HG02885 (cell line): ENCODE results near the gene PTGFR.

Experiments
- ATAC-seq: cut with Tn5 transposase; IDR thresholded peaks from one replicate; pipeline ENCODE4 v1.9.1; 2021; ENCODE audit warnings: mild to moderate bottlenecking; ENCODE audit not compliant: unreplicated experiment, poor library complexity

PTGFR gene, protein sequence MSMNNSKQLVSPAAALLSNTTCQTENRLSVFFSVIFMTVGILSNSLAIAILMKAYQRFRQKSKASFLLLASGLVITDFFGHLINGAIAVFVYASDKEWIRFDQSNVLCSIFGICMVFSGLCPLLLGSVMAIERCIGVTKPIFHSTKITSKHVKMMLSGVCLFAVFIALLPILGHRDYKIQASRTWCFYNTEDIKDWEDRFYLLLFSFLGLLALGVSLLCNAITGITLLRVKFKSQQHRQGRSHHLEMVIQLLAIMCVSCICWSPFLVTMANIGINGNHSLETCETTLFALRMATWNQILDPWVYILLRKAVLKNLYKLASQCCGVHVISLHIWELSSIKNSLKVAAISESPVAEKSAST

DNA sequence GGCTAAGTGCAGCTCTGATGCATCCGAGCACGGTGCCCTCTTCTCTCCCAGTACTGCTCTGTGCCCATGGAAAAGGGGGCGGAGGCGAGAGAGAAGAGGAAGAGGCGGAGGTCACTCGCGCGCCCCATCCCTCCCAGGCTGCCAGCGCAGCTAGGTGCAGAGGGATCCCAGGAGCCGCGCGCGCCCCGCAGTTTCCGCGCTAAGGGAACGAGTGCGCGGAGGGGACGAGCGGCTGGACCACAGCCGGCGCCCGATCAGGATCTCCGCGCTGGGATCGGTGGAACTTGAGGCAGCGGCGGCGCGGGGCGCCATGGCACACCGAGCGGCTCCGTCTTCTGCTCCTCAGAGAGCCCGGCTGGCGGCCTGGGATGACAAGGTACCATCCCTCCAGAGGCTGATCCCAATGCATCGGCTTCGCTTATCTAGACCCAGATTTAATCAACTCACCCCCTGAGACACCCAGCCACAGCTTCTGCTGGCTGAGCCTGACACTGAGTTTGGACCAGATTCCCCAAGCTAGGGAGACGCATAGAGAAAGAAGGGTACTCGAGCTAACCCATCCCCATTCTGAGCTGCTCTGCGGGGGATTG is at the start of gene PTGFR:
Gene PTGFR, plus strand, starts transcription at position 114 of the 590 bp plus-strand sequence. CDS start 1,770 bp downstream, outside the sequence.
- ATAC-seq = no peak

DNA sequence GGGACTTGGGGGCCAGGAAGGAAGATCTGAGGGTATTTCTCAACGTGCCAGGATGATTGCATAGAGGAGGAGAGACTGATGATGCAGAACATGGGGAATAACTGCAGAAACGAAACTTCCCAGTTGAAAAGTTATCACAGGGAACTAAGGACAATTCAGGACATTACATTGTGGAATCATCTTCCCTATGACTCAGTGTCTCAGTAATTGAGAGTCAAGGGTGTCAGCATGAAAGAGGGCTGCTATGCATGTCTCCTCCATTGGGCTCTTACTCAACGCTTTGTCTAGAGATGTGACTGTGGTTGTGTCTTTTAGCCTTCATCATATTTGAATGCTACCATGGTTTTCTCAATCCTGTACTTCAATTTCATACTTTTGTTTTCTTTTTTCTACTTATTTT is 48.9 kb upstream of the PTGFR start:
- ATAC-seq = no peak

DNA sequence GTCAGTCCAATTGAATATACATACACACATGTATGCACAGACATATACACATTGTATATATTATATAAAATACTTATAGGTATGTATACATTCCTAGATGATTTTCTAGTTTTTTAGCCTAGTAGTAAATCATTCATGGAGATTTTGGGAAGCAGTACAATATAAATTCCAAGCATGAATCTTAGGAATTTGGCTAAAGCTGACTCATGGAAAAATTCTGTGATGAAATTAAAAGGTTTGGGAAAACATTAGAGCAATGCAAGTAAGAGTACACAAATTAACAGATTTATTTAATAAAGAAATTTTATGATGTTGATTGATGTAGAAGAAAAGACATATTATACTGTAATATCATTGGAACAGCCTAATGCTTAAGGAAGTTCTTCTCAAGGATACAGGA is 43.7 kb upstream of the PTGFR start:
- ATAC-seq = no peak

DNA sequence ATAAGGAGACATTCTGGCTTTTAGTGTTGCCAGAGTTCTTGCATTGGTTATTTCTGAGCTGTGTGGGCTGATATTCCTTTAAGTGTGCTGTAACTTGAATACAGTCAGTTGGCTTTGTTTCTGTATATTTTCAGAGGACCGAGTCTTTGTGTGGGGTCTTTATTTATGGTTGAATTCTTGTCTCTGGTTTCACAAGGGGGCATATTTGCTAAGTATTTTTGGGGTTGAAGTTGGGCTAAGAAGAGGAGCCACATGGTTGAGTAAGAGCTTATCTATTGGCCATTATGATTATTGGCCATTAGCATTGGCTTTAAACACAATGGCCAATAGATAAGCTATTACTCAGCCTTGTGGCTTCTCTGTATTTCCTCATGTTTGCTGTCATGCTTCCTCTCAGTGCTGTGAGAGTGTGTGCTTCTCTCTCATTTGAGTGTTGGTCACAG is 26.3 kb upstream of the PTGFR start:
- ATAC-seq = no peak

DNA sequence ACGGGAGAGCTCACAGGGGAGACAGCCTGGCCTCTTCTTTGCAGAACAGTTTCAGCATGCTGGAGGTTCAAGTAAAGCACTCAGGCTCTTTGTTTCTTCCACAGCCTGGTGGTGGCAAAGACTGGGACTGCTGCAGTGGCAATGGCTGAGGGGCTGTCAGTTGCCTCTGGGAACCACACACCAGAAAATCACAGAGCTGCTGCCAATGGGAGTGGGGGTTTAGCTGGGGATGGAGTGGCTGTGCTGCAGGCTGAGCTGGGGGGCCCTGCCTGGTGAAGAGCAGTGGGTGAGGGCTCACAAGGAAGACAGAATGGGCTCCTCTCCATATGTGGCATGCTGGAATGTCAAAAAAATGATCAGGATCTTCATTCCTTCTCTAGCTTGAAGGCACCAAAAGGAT is 25.6 kb upstream of the PTGFR start:
- no peak for ATAC-seq

DNA sequence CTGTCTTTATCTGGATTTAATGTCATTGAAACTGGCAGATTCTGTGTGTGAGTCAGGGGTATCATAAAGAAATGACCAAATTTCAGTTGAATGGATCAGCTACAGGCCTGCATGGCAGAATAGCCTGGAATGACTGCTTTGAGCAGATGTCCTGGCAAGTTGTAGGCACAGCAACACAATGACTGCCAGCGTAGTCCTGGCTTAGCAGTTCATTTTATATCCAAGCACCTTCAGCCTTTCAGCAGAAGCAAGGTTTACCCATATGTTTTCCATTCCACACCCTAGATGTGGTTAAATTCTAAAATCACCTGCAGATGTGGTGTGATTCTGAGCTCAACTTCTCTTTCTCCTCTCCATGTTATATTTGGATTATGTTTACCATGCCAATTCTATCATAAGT is 22.3 kb upstream of the PTGFR start:
- ATAC-seq = no peak

DNA sequence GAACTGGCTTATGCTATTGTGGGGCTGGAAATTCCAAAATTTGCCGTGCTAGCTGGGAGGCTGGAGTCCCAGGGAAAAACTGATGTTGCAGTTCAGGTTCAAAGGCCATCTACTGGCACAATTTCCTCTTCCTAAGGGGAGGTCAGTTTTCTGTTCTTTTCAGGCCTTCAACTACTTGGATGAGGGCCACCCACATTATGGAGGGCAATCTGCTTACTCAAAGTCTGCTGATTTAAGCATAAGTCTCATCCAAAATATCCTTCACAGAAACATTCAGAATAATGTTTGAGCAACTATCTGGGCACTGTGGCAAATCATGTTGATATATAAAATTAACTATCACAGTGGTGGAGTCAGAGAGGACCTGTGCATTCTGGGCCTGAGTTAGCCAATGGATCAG is 21.2 kb upstream of the PTGFR start:
- no peak for ATAC-seq

DNA sequence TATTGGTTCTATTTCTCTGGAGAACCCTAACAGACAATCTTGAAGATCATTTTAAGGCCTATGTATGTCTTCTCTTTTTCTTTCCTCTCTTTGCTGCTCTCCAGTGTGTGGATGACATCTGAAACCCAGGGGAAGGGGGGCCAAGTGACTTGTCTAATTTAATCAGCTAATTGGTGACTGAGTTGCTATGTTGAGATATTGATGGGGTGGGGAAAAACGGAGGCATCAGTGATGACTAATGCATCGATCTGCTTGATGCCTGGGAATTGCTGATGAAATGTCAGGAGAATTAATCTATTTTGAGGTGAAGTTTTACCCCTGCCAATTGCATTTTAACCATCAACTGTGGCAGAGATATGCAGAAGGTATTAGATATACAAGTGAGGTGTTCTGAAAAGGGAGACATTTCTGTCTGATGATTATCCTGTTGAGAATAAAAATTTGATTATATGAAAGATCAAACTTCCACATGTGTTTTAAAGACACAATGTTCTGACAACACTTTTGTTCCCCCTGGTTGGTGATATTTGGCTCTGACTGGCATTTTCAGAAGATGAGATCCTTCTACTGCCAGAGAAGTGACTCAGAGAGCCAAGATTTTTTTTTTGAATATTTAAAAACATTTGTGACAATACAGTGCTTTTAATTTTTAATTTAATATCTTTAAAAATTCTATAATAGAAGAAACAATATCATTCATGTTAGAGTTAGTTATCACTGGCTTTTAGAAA is 18.7 kb upstream of the PTGFR start:
- no peak for ATAC-seq

DNA sequence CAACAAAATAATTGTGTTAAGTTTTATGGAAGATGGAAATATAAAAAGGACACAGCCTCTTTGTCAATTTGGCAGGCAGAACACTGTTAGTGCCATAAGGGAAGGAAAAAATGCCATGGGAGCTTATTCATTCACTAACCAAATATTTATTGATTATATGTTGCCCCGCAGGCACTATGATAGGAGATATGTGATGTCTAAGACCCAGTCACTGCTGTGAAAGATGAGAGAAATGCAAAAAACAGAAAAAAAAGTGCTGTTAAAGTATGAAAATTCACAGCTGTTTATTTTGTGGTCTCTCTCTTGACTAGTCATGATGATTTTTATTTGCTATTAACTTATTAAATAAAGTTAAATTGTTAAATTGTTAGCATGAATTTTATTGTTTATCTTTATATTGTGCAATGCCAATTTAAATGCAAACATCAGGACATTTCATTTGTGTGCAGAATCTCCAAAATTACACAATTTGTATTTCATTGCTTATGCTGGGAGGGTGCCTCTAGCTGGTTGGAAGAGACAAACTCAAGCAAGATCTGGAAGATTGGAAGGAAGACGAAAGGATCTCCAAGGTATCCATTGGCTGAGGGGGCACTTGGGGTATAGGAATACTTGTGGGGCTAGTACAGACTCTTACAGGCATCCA is 17.8 kb upstream of the PTGFR start:
- no peak for ATAC-seq

DNA sequence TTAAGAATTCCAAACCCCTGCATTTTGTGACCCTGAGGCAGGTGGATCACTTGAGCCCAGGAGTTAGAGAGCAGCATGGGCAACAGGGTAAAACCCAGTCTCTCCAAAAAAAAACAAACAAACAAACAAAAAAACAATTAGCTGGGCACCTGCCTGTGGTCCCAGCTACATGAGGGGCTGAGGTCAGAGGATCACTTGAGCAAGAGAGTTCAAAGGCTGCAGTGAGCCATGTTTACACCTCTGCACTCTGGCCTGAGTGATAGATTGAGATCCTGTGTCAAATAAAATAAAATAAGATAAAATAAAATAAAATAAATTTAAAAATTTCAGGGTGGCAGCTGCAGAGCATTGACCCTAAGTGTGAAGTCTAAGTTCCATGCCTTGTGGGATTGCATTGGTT is 16.7 kb upstream of the PTGFR start:
- ATAC-seq = no peak

DNA sequence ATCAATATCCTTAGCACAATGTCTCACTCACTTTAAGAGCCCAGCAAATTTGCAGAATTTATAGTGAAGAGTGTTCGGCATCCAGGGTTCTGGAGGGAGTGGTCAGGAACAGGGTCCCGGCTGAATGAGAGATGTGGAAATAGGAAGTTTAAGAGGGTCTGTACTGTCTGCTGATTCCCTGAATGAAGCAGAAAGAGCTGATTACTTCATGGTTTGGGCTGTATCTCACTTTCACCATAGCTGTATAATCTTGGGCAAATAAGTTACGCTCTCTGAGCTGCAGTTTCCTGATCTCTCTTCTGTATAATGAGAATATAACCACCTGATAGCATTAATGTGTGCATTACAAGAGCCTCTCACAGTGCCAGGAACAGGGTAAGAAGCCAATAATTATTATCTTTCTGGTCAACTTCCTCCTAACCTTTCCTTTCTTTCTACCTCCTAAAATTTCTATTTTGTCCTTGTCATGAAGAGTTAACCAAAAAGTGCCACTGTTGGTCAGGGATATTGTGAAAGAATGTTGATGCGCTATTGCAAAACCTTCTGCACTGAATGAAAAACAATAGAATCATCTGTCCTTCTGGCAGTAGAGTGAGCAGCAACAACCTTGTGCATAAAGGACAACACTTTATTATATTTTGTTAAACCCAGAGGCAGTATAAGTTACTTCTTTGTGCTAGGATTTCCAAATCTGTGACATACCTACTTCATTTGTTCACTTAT is 14.7 kb upstream of the PTGFR start:
- no peak for ATAC-seq

DNA sequence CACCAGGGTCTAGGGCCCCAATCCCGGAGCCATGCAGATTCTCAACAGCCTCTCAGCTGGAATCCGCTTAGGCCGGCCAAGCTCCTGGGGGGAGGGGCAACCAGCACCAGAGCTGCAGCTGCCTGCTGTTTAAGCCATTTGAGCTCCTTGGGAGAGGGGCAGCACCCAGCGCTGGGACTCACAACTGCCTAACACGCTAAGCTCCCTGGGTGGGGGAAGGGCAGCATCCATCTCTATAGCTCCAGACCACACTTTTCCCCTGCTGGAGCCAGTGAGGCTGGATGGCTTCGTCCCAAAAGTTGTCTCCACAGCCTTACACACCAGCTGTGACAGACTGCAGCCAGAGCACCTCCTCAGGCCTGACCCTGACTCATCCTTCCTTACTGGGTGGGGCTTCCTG is 6.9 kb upstream of the PTGFR start:
- no peak for ATAC-seq

DNA sequence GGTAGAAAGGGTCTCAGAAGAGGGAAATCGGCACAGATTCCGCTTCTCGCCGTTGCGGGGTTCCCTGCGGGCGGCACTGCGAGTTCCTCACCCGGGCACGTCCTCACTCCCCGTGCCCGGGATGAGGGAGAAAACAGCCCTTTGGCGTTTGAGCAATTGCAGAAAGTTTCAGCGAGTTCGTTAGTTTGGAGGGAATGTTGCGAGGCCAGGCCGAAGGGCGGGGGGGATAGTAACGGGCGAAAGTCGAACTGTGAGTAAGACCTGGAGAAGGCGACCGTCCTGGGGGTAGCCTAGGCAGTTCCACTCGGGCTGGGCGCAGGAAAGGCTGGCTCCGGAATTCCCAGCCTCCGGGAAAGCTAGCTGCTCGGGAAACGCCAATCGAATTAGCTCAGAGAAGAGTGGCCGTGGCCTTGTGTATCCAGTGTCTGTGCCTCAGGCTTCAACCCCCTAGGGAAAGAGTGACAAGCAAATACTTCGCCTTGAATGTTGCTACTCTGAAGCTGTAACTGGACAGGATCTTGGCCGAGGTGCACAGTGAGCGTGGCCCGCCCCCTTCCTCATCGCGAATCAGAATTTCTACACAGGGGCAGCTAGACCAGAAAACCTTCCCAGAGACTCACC is 787 bp downstream of the PTGFR start:
- no peak for ATAC-seq

DNA sequence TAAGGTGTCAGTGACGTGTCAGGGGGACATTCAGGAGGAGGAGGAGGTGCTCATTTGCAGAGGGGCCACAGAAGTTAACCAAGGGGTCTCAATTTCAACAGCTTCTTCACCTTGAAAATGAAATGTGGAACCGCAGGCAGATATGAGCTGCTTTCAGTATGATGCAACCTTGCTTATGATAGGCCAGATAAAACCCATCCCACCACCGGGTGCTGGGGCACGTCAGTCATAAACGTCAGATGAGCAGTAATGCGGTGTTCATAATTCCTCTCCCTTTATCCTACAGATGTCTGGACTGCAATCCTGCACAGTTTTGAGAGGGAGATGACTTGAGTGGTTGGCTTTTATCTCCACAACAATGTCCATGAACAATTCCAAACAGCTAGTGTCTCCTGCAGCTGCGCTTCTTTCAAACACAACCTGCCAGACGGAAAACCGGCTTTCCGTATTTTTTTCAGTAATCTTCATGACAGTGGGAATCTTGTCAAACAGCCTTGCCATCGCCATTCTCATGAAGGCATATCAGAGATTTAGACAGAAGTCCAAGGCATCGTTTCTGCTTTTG is 1.7 kb downstream of the PTGFR start:
- ATAC-seq = no peak

DNA sequence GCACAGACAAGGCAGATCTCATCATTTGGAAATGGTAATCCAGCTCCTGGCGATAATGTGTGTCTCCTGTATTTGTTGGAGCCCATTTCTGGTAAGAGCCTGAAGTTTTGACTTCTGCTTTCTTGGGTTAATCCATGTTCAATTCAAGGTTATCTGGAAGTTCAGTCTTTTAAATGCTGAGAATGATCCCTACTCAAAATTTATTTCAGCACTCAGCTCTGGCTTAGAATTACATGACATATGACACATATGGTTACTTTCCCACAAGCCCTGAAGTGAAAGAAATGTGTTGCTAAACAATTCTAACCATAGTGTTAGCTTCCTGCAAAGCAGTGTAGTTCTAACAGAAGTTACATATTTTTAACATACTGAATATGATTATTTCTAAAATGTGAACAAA is 2.7 kb downstream of the PTGFR start:
- ATAC-seq = no peak

DNA sequence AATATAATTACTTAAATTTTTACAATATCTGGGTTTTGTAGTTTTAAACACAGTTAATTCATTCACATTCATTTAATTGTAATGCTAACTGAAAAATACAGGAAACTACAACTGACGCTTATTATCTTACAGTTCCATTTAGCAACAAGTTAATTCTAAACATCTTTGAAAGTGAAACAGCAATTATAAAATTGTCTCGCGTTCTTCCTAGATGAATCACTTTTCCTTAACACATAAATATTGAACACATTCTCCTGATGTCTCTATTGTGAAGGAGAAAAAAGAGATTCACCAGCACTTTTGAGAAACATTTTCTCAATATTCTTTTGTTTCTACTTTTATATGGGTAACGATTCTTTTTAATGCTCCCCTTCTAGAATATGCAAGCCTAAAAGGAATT is 6.4 kb downstream of the PTGFR start:
- no peak for ATAC-seq

DNA sequence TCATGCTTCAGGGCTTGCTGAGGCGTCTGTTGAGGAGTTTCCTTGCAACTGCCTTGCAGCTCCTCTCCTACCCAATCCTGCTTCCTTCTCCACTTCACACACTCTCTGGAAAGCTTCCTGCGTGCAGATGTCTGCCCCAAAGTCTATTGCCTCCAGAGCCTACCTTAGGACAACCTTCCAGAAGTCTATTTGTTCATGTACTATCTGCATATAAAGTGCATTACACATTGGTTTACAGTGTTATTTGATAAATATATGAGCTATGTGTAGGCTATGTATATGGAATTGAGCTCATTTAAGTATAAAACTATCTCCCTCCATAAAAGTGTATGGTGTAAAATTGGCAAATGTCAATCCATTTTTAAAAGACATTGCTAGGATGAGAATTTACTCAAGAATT is 9.8 kb downstream of the PTGFR start:
- no peak for ATAC-seq

DNA sequence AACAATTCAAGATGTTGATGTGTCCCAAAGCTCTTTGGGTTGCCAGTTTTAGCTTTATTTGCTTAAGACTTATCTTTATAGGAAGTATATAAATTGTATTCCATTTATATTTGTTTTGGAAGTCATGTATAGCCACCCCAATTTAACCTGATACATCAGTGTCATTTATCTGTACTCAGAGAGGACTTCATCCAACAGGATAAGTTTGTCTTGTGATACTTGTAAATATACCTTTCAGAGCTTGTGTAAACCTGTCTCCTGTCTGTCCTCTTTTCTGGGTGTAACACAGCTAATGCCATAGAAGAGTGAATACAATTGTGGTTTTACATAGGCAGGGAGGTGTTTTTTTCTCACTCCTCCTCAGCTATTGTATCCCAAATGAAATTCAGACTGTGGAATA is 10.4 kb downstream of the PTGFR start:
- ATAC-seq = no peak

DNA sequence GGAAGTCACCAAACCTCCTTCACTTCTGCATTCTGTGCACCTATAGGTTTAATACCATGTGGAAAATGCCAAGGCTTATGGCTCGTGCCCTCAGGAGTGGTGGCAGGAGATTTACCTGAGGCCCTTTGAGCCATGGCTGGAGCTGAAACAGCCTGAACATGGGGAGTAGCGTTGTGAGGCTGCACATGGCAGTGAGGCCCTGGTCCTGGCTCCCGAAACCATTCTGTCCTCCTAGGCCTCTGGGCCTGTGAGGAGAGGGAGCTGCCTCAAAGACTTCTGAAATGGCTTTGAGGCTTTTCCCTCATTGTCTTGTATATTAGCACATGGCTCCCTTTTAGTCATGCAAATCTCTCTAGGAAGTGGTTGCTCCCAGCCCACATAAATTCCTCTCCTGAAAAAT is 20.6 kb downstream of the PTGFR start:
- no peak for ATAC-seq

DNA sequence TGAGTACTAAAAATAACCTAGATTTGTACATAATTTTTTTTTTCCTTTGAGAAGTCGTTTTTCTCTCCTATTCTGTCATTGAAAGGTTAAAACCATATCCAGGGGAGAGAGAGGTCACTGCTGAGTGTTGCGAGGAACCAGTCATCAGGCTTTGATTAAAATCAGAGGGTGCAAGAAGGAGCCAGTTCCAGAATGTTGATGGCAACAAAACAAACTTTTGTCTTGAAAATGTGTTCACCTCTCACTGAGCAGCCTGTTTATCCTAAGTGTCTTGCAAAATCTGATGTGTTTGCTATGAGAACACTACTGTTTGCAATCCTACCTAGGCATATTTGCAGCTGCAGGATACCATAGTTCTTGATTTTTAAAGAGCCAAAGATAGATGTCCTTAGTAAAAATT is 25.9 kb downstream of the PTGFR start:
- ATAC-seq = no peak
